Mesenchymal stem cell (in vitro differentiated cells and primary cell): ENCODE data around the gene REL.
"Not testable (repeated sequence)": the region's sequence is repeated elsewhere in the genome, so short reads cannot be mapped to it uniquely, and the experiment has no call there.

ENCODE experiments used
- DNase-seq: peaks from one replicate; pipeline ENCODE4 v3.0.0-alpha.2; 2013
- H2AFZ ChIP-seq: one replicate; pipeline ENCODE4 v1.6.1; 2013; ENCODE audit warnings: low read depth, mild to moderate bottlenecking, control low read depth, inconsistent platforms, low read length, moderate library complexity
- H2AK5ac ChIP-seq: 2 replicates; pipeline ENCODE4 v1.6.1; 2013; ENCODE audit warnings: low read length, moderate library complexity, mild to moderate bottlenecking, inconsistent platforms; ENCODE audit not compliant: severe bottlenecking
- H2BK120ac ChIP-seq: one replicate; pipeline ENCODE4 v1.6.1; 2013; ENCODE audit warnings: low read depth, mild to moderate bottlenecking, inconsistent platforms, low read length, moderate library complexity
- H2BK12ac ChIP-seq, 2 experiments: one replicate each; pipeline ENCODE4 v1.6.1; 2013; ENCODE audit warnings: inconsistent platforms in 2 of 2, low read length in 2 of 2, mild to moderate bottlenecking in 2 of 2, moderate library complexity in 2 of 2, control low read depth in 1 of 2
- H2BK15ac ChIP-seq: one replicate; pipeline ENCODE4 v1.6.1; 2013; ENCODE audit warnings: mild to moderate bottlenecking, low read depth, inconsistent platforms; ENCODE audit not compliant: poor library complexity, severe bottlenecking
- H2BK5ac ChIP-seq: 2 replicates; pipeline ENCODE4 v1.6.1; 2013; ENCODE audit warnings: low read depth, mild to moderate bottlenecking, low read length, control low read depth, inconsistent platforms; ENCODE audit not compliant: poor library complexity, severe bottlenecking
- H3K14ac ChIP-seq, 2 experiments: one replicate each; pipeline ENCODE4 v1.6.1; 2013; ENCODE audit warnings: inconsistent platforms in 2 of 2, low read length in 2 of 2, control low read depth in 1 of 2, mild to moderate bottlenecking in 1 of 2, moderate library complexity in 1 of 2
- H3K18ac ChIP-seq, 2 experiments: one replicate each; pipeline ENCODE4 v1.6.1; 2013; ENCODE audit warnings: inconsistent platforms in 2 of 2, low read length in 2 of 2, control low read depth in 1 of 2, low read depth in 1 of 2, mild to moderate bottlenecking in 1 of 2
- H3K23ac ChIP-seq, 2 experiments: one replicate each; pipeline ENCODE4 v1.6.1; 2013; ENCODE audit warnings: inconsistent platforms in 2 of 2, low read length in 2 of 2, mild to moderate bottlenecking in 2 of 2, moderate library complexity in 2 of 2, control low read depth in 1 of 2
- H3K27ac ChIP-seq: 2 replicates; pipeline ENCODE4 v1.5.1; 2013; ENCODE audit warnings: mild to moderate bottlenecking, moderate library complexity, low read length, control low read depth, inconsistent platforms; ENCODE audit not compliant: poor library complexity, severe bottlenecking
- H3K27me3 ChIP-seq, 2 experiments: 2 replicates each; pipeline versions ENCODE4 v1.6.1 to v1.7.0; 2013; ENCODE audit warnings: low read length in 2 of 2, mild to moderate bottlenecking in 2 of 2, moderate library complexity in 2 of 2, control low read depth in 1 of 2, inconsistent platforms in 1 of 2; ENCODE audit not compliant: control insufficient read depth in 1 of 2, insufficient read depth in 1 of 2
- H3K36me3 ChIP-seq, 2 experiments: 2 replicates each; pipeline versions ENCODE4 v1.6.1 to v1.7.0; 2013; ENCODE audit warnings: low read length in 2 of 2, control low read depth in 1 of 2, inconsistent platforms in 1 of 2, low read depth in 1 of 2, mild to moderate bottlenecking in 1 of 2; ENCODE audit not compliant: insufficient read depth in 2 of 2, control insufficient read depth in 1 of 2
- H3K4ac ChIP-seq, 2 experiments: one replicate each; pipeline ENCODE4 v1.6.1; 2013; ENCODE audit warnings: inconsistent platforms in 2 of 2, low read length in 2 of 2, mild to moderate bottlenecking in 2 of 2, moderate library complexity in 2 of 2, control low read depth in 1 of 2, low read depth in 1 of 2
- H3K4me1 ChIP-seq: 2 replicates; pipeline ENCODE4 v1.6.1; 2013; ENCODE audit warnings: low read depth, low read length, control low read depth; ENCODE audit not compliant: control insufficient read depth, insufficient read depth
- H3K4me2 ChIP-seq: 2 replicates; pipeline ENCODE4 v1.6.1; 2013; ENCODE audit warnings: low read length, mild to moderate bottlenecking, inconsistent platforms; ENCODE audit not compliant: poor library complexity, severe bottlenecking
- H3K4me3 ChIP-seq, 2 experiments: 2 replicates each; pipeline versions ENCODE4 v1.5.1 to v1.7.0; 2013; ENCODE audit warnings: low read length in 2 of 2, mild to moderate bottlenecking in 2 of 2, control low read depth in 1 of 2, low read depth in 1 of 2; ENCODE audit not compliant: insufficient read depth in 1 of 2
- H3K79me1 ChIP-seq: replicated peaks from 2 replicates; pipeline ENCODE4 v1.6.1; 2013; ENCODE audit warnings: mild to moderate bottlenecking, control low read depth, low read length, inconsistent platforms; ENCODE audit not compliant: poor library complexity, severe bottlenecking
- H3K9ac ChIP-seq: 2 replicates; pipeline ENCODE4 v1.7.0; 2013; ENCODE audit warnings: mild to moderate bottlenecking, low read length, moderate library complexity
- H3K9me3 ChIP-seq: 2 replicates; pipeline ENCODE4 v1.7.0; 2013; ENCODE audit warnings: mild to moderate bottlenecking, low read length; ENCODE audit not compliant: control insufficient read depth
- H4K8ac ChIP-seq: one replicate; pipeline ENCODE4 v1.6.1; 2013; ENCODE audit warnings: inconsistent platforms, mild to moderate bottlenecking, low read length, moderate library complexity
- H4K91ac ChIP-seq: one replicate; pipeline ENCODE4 v1.6.1; 2013; ENCODE audit warnings: mild to moderate bottlenecking, low read length, inconsistent platforms
- WGBS: methylation state at CpG from one replicate; pipeline ENCODE4 v1.1.7; 2013; ENCODE audit warnings: mixed read lengths; 5-methylcytosine and 5-hydroxymethylcytosine counted together

The REL gene

DNA sequence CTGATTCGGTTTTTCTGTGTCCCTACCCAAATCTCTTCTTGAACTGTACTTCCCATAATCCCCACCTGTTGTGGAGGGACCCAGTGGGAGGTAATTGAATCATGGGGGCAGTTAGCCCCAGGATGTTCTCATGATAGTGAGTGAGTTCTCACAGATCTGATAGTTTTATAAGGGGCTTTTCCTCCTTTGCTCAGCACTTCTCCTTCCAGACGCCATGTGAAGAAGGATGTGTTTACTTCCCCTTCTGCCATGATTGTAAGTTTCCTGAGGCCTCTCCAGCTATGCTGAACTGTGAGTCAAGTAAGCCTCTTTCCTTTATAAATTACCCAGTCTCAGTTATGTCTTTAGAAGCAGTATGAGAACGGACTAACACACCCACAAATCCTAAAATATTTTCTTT is 16.0 kb upstream of the REL start:
- not testable (repeated sequence) for H3K18ac ChIP-seq, H3K36me3 ChIP-seq, H2BK12ac ChIP-seq, H4K8ac ChIP-seq, H3K4me2 ChIP-seq, H3K4me3 ChIP-seq, H3K9me3 ChIP-seq, H3K4ac ChIP-seq, H3K79me1 ChIP-seq, H3K14ac ChIP-seq, DNase-seq, H4K91ac ChIP-seq, H3K27me3 ChIP-seq, H2AFZ ChIP-seq, H3K27ac ChIP-seq, H2BK5ac ChIP-seq, H3K9ac ChIP-seq, H2BK120ac ChIP-seq, H3K23ac ChIP-seq, H2BK15ac ChIP-seq, H2AK5ac ChIP-seq, H3K4me1 ChIP-seq
- WGBS, result 100% methylated on average over 1 of the region's 3 CpGs

DNA sequence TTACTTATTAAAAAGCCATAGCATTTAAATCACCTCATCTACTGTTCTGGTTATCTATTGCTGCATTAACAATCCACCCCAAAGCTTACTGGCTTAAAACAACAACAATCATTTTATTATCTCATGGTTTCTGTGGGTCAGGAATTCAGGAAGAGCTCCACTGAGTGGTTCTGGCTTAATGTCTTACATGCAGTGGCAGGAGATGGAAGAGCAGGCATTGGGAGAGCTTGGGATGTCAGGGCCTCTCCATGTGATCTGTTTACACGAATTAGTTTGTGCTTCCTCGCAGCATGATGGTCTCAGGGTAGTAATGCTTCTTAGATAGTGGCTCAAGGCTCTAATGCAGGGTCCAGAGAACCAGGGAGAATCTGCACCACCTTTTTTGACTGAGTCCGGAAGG is 14.4 kb upstream of the REL start:
- no peak overlapping the region for H3K14ac ChIP-seq
- no peaks in the 10 kb centered on the region for H3K36me3 ChIP-seq
- no peak overlapping the region for H4K8ac ChIP-seq
- H3K9me3 ChIP-seq, result no peaks in the 10 kb centered on the region
- no peak overlapping the region for H3K23ac ChIP-seq
- no peak overlapping the region for H3K27ac ChIP-seq
- DNase-seq, result no peak
- H3K4me2 ChIP-seq, result no peak overlapping the region
- H2BK120ac ChIP-seq, result no peak overlapping the region
- no peak overlapping the region for H3K18ac ChIP-seq
- no peak overlapping the region for H3K4ac ChIP-seq
- H2AFZ ChIP-seq, result no peak overlapping the region
- H4K91ac ChIP-seq, result no peak overlapping the region
- H2AK5ac ChIP-seq, result no peak overlapping the region
- 89% methylated on average over 3 of the region's 3 CpGs for WGBS
- no peak overlapping the region for H2BK5ac ChIP-seq
- no peaks in the 10 kb centered on the region for H3K27me3 ChIP-seq
- H2BK15ac ChIP-seq, result no peak overlapping the region
- no peaks in the 10 kb centered on the region for H3K4me1 ChIP-seq
- no peak overlapping the region for H3K9ac ChIP-seq
- no peak overlapping the region for H2BK12ac ChIP-seq
- H3K4me3 ChIP-seq, result no peak overlapping the region
- no peaks in the 10 kb centered on the region for H3K79me1 ChIP-seq

DNA sequence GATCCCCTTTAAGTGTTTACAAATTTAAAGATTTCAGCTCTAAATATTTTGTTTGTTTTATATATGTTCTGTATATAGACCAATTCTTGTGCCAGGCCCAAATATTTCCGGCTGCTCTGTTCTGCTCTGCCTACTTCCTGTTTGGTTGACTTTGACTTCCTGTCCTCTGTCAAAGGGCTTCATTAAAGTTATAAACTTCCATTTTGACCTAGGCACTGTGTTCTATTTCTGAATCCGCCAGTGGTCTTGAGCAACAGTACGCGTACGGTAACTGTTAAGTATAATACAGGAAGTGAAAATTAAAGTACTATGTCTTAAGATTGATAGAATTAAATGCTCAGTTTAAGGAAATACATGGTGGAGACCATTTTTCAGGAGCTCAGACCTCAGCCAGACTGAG is 13.5 kb upstream of the REL start:
- Histone ChIP-seq H3K4ac (no peak overlapping the region), H3K14ac (no peak overlapping the region), H3K9ac (no peak overlapping the region), H2BK15ac (no peak overlapping the region), H2AFZ (no peak overlapping the region), H3K27ac (no peak overlapping the region), H2AK5ac (no peak overlapping the region), H3K27me3 (no peaks in the 10 kb centered on the region), H3K23ac (no peak overlapping the region), H3K18ac (no peak overlapping the region), H3K79me1 (no peaks in the 10 kb centered on the region), H2BK120ac (no peak overlapping the region), H3K36me3 (no peaks in the 10 kb centered on the region), H2BK5ac (no peak overlapping the region), H3K4me1 (no peaks in the 10 kb centered on the region), H2BK12ac (no peak overlapping the region), H3K9me3 (no peaks in the 10 kb centered on the region), H3K4me3 (no peak overlapping the region), H3K4me2 (no peak overlapping the region), H4K91ac (no peak overlapping the region), H4K8ac (no peak overlapping the region)
- no peak for DNase-seq
- 84% methylated on average over 5 of the region's 5 CpGs for WGBS

DNA sequence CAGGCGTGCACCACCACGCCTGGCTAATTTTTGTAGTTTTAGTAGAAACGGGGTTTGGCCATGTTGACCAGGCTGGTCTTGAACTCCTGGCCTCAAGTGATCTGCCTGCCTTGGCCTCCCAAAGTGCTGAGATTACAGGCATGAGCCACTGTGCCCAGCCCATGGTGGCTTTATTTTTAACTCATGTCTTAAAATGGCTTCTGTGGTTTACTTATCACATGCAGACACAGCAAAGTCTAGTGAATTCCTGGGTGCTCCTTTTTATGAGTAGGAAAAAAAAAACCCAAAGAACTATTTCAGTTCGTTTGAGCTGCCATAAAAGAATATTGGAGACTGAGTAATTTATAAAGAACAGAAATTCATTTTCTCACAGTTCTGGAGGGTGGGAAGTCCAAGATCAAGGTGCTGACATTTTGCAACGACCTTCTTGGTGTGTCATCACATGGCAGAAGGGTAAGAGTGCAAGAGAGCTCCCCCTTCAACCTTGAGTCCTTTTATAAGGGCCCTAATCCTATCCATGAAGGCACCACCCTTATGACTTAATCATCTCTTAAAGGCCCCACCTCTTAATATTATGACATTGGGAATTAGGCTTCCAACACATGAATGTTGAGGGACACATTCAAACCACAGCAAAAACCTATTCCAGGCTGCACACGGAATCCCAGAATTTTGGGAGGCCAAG is 12.6 kb upstream of the REL start:
- Histone ChIP-seq H3K4me1 (no peaks in the 10 kb centered on the region), H3K14ac (no peak overlapping the region), H3K4ac (no peak overlapping the region), H2BK12ac (no peak overlapping the region), H3K36me3 (no peaks in the 10 kb centered on the region), H3K27me3 (no peaks in the 10 kb centered on the region), H3K9me3 (no peaks in the 10 kb centered on the region), H3K18ac (no peak overlapping the region), H3K9ac (no peak overlapping the region), H4K8ac (no peak overlapping the region), H2BK15ac (no peak overlapping the region), H3K4me2 (no peak overlapping the region), H3K23ac (no peak overlapping the region), H4K91ac (no peak overlapping the region), H2AFZ (no peak overlapping the region), H2BK5ac (no peak overlapping the region), H3K79me1 (no peaks in the 10 kb centered on the region), H2AK5ac (no peak overlapping the region), H2BK120ac (no peak overlapping the region), H3K27ac (no peak overlapping the region), H3K4me3 (no peak overlapping the region)
- 90% methylated on average over 6 of the region's 6 CpGs for WGBS
- DNase-seq, result no peak
